HEK293 (cell line): Measurements from ENCODE around the gene S1PR1.

Experiments
- CTCF ChIP-seq: fragments of 450-650 bp; formaldehyde crosslinking; IDR thresholded peaks from 2 replicates; pipeline ENCODE4 v1.5.1; 2016; ENCODE audit warnings: missing biosample characterization, missing genetic modification characterization
- SCRT1 ChIP-seq: fragments of 450-650 bp; formaldehyde crosslinking; IDR thresholded peaks from 2 replicates; pipeline ENCODE4 v1.5.1; 2016; ENCODE audit warnings: missing biosample characterization, missing genetic modification characterization, borderline replicate concordance
- ZBTB26 ChIP-seq: fragments of 450-650 bp; formaldehyde crosslinking; optimal IDR thresholded peaks from 2 replicates; pipeline ENCODE3; 2016; ENCODE audit warnings: missing biosample characterization, mild to moderate bottlenecking, missing genetic modification characterization
- ZNF121 ChIP-seq: fragments of 450-650 bp; formaldehyde crosslinking; IDR thresholded peaks from 2 replicates; pipeline ENCODE4 v1.5.1; 2016; ENCODE audit warnings: missing biosample characterization, missing genetic modification characterization
- ZNF174 ChIP-seq: fragments of 450-650 bp; formaldehyde crosslinking; IDR thresholded peaks from 2 replicates; pipeline ENCODE4 v1.5.0; 2017; ENCODE audit warnings: missing biosample characterization, mild to moderate bottlenecking, missing genetic modification characterization
- ZNF221 ChIP-seq: fragments of 450-650 bp; formaldehyde crosslinking; IDR thresholded peaks from 2 replicates; pipeline ENCODE4 v1.5.1; 2017; ENCODE audit warnings: missing biosample characterization, missing genetic modification characterization, borderline replicate concordance

GRCh38 chr1:101240041-101240430 is 3.2 kb downstream of the S1PR1 start:
- TF ChIP-seq ZNF221 (tag by site-specific recombination) (no peak), ZNF121 (tag by site-specific recombination) (no peak), ZBTB26 (tag by site-specific recombination) (no peak), SCRT1 (no peak), ZNF174 (no peak), CTCF (tag by site-specific recombination) (no peak)
